ENCODE results near the gene KCNAB3. TPM values are rescaled to one million over a fixed set of nuclear protein-coding genes. Genes with fewer than 3 reads are reported as not detected.

KCNAB3 gene
- total and polyA plus RNA-seq, 4 donors = 0.38 to 1.9 (median 0.91) TPM

DNA sequence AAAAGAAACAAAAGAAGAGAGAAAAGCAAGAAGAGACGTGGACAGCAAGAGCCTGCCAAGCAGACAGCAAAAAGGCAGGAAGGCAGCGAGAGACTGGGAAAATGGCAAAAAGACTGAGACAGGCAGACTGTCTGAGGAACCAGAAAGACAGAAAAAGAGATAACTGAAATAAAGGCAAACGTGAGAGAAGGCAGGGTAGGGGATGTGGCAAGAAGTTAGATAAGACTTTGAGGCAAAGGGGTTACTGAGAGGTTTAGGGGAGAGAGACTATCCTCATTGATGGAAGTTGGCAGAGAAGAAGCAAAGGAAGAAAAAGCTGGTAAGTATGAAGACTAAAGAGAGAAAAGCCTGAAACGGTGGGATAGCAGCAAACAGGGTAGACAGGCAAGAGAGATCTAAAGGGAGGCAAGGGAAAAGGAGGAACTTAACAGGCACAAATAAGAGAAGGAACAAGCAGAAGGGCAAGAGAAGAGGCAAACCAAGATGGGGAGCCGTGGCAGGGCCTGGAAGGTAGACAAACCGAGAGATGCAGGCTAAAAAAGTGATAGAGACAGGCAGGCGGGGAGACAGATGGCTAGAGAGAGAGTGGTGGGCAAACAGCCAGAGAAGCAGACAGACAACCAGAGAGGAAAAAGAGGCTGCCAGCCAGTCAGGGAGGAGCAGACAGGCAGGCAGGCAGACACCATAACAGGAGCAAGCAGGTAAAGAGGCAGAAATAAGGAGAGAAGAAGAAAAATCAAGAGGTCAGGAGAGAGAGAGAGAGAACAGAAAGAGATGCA, 48.2 kb downstream of the KCNAB3 start:
- ATAC-seq (ENCODE audit: low FRiP score) (no peak), DNase-seq (no peak)
- Histone ChIP-seq H3K4me1 (ENCODE audit: control insufficient read depth in 1 of 2, insufficient read depth in 2 of 2, low read length in 2 of 2) (peaks cover 0 to under 1% of the 10 kb centered on the region in 2 donors), H3K9me3 (ENCODE audit: control insufficient read depth, low read length) (no peaks in the 10 kb centered on the region), H3K36me3 (ENCODE audit: control insufficient read depth in 1 of 2, insufficient read depth in 2 of 2, low read length in 1 of 2) (peaks cover 0 to 4% of the 10 kb centered on the region in 2 donors), H3K4me3 (ENCODE audit: low read length in 2 of 2) (no peak overlapping the region), H3K27ac (ENCODE audit: low read depth in 1 of 2, low read length in 2 of 2) (no peak overlapping the region), H3K27me3 (ENCODE audit: control insufficient read depth in 1 of 2, insufficient read depth in 2 of 2, low read length in 1 of 2) (no peaks in the 10 kb centered on the region)
- WGBS, 2 donors = 44 to 55% methylated on average over 7 of the region's 7 CpGs
- intact Hi-C loops (cut with DNase I) = no loop called here

DNA sequence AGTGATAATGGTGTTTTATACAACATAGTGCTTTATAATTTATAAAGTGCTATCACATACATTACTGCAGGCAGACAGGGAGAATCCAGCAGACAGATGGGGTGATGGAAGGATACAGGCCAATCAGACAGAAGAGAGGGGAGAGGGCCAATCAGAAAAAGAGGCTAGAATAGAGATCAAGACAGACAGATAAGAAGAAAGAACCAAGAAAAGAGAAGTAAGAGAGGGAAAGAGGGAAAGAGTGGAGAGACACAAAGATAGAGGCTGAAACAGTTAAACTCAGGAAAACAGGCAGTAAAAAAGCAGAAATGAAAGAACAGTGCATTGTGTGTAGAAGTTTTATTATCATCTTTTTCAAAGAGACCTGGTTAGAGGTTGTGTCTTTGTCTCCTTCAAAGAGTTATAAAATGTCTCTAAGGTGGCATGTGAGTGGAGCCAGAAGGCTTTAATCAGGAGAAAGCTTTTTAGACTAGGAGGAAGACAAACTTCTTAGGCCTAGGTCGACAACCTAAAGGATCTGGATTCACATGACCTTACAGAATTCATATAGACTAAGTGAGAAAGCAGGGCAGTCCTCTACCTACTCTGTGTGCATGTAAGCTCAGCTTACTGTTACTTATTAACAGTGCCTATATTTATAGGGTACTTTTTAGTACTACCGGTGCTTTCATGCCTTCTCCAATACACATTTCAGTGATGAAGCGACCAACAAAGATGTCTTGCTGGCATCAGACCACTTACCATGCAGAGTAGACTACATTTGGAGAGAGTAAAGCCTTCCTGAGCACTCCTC, 49.4 kb downstream of the KCNAB3 start:
- Histone ChIP-seq H3K36me3 (ENCODE audit: control insufficient read depth in 1 of 2, insufficient read depth in 2 of 2, low read length in 1 of 2) (peaks cover 0 to 4% of the 10 kb centered on the region in 2 donors), H3K27me3 (ENCODE audit: control insufficient read depth in 1 of 2, insufficient read depth in 2 of 2, low read length in 1 of 2) (no peaks in the 10 kb centered on the region), H3K9me3 (ENCODE audit: control insufficient read depth, low read length) (no peaks in the 10 kb centered on the region), H3K27ac (ENCODE audit: low read depth in 1 of 2, low read length in 2 of 2) (no peak overlapping the region), H3K4me3 (ENCODE audit: low read length in 2 of 2) (no peak overlapping the region), H3K4me1 (ENCODE audit: control insufficient read depth in 1 of 2, insufficient read depth in 2 of 2, low read length in 2 of 2) (no peaks in the 10 kb centered on the region)
- WGBS, 2 donors = 79 to 80% methylated on average over 3 of the region's 3 CpGs
- intact Hi-C loops (cut with DNase I) = no loop called here
- ATAC-seq (ENCODE audit: low FRiP score) (no peak), DNase-seq (no peak)

DNA sequence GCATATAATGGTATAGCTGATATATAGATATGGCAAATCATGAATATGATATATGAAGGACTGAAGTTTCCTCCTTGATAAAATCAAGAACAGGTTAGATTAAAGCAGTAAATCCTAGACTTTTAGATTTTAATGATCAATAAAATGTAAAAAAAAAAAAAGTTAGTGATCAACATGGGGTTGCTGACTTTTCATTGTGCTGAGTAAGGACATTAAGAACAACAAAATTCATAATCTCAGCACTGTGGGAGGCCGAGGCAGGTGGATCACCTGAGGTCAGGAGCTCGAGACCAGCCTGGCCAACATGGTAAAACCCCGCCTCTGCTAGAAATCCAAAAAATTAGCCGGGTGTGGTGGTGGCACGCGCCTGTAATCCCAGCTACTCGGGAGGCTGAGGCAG, 51.4 kb downstream of the KCNAB3 start:
- no peak for ATAC-seq (ENCODE audit: low FRiP score)
- Histone ChIP-seq H3K4me1 (ENCODE audit: control insufficient read depth in 1 of 2, insufficient read depth in 2 of 2, low read length in 2 of 2) (no peaks in the 10 kb centered on the region), H3K4me3 (ENCODE audit: low read length in 2 of 2) (no peak overlapping the region), H3K27me3 (ENCODE audit: control insufficient read depth in 1 of 2, insufficient read depth in 2 of 2, low read length in 1 of 2) (no peaks in the 10 kb centered on the region), H3K27ac (ENCODE audit: low read depth in 1 of 2, low read length in 2 of 2) (no peak overlapping the region), H3K36me3 (ENCODE audit: control insufficient read depth in 1 of 2, insufficient read depth in 2 of 2, low read length in 1 of 2) (peaks cover 3 to 4% of the 10 kb centered on the region in 2 donors), H3K9me3 (ENCODE audit: control insufficient read depth, low read length) (no peaks in the 10 kb centered on the region)
- intact Hi-C loops (cut with DNase I) = no loop called here
- no peak for DNase-seq
- 93 to 96% methylated on average over 7 of the region's 7 CpGs for WGBS, 2 donors

DNA sequence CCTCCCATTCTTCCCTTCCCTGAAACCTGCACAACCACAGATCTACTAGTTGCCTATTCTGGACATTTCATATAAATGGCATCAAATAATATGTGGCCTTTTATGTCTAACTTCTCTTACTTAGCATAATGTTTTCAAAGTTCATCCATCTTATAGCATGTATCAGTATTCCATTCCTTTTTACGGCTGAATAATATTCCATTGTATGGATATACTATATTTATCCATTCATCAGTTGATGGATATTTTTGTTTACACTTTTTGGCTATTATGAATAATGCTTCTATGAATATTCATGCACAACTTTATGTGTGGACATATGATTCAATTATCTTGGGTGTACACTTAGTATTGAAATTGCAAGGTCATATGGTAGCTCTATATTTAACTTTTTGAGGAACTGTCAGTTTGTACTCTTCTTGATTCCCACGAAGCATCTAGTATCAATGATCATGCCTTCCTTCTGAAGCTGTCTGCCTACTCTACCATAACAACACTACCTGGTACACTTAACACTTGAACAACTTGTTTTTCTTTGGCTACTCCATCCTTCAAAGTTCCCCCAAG, 53.8 kb downstream of the KCNAB3 start:
- intact Hi-C loops (cut with DNase I) = no loop called here
- H3K27me3 ChIP-seq (ENCODE audit: control insufficient read depth in 1 of 2, insufficient read depth in 2 of 2, low read length in 1 of 2) = no peaks in the 10 kb centered on the region
- no peak overlapping the region for H3K4me3 ChIP-seq (ENCODE audit: low read length in 2 of 2)
- H3K27ac ChIP-seq (ENCODE audit: low read depth in 1 of 2, low read length in 2 of 2) = no peak overlapping the region
- 86 to 89% methylated on average over 2 of the region's 2 CpGs for WGBS, 2 donors
- ATAC-seq (ENCODE audit: low FRiP score) (no peak), DNase-seq (no peak)
- H3K36me3 ChIP-seq (ENCODE audit: control insufficient read depth in 1 of 2, insufficient read depth in 2 of 2, low read length in 1 of 2) = peaks cover 3 to 4% of the 10 kb centered on the region in 2 donors
- H3K4me1 ChIP-seq (ENCODE audit: control insufficient read depth in 1 of 2, insufficient read depth in 2 of 2, low read length in 2 of 2) = no peaks in the 10 kb centered on the region
- H3K9me3 ChIP-seq (ENCODE audit: control insufficient read depth, low read length) = no peaks in the 10 kb centered on the region

DNA sequence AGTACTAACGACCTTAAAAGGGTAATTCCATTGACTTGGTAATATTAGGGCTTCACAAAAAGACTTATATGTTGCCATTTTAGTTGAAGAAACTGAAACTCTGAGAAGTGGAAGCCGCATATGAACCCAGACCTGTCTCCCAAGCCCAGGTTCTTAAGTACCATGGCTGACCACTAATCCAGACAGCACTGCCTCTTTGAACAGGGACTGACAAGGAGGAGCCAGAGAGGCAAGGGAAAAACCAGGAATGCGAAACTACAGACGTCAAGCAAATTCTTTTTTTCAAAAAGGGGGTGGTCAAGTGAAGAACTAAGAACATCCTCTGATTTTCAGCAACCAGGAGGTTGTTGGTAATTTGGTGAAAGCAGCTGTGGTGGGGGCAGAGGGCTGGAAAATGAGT, 56.6 kb downstream of the KCNAB3 start:
- Histone ChIP-seq H3K27ac (ENCODE audit: low read depth in 1 of 2, low read length in 2 of 2) (no peak overlapping the region), H3K4me3 (ENCODE audit: low read length in 2 of 2) (no peak overlapping the region), H3K27me3 (ENCODE audit: control insufficient read depth in 1 of 2, insufficient read depth in 2 of 2, low read length in 1 of 2) (no peaks in the 10 kb centered on the region), H3K36me3 (ENCODE audit: control insufficient read depth in 1 of 2, insufficient read depth in 2 of 2, low read length in 1 of 2) (peaks cover 0 to 3% of the 10 kb centered on the region in 2 donors), H3K9me3 (ENCODE audit: control insufficient read depth, low read length) (no peaks in the 10 kb centered on the region), H3K4me1 (ENCODE audit: control insufficient read depth in 1 of 2, insufficient read depth in 2 of 2, low read length in 2 of 2) (no peaks in the 10 kb centered on the region)
- ATAC-seq (ENCODE audit: low FRiP score) (no peak), DNase-seq (no peak)
- 74% methylated on average over 4 of the region's 4 CpGs for WGBS, 2 donors
- intact Hi-C loops (cut with DNase I) = no loop called here

Other genes starting within 250 kb of the KCNAB3 start
- gene TP53, start 242.4 kb downstream of the KCNAB3 start, total RNA-seq = 10 to 100 TPM; 26.8 to 45.3 TPM
- 10 to 100 TPM in 1 of 2 donors, 1 to 10 TPM in 1; 9.5 to 10.2 TPM for gene TP53, start 242.4 kb downstream of the KCNAB3 start, polyA plus RNA-seq
- gene WRAP53, start 241.4 kb downstream of the KCNAB3 start, total RNA-seq = 1 to 10 TPM; 3.6 to 4.8 TPM
- gene WRAP53, start 241.4 kb downstream of the KCNAB3 start, polyA plus RNA-seq = 1 to 10 TPM; 4.8 to 7.3 TPM
- under 1 TPM; 0.19 to 0.84 TPM for gene EFNB3, start 224.7 kb downstream of the KCNAB3 start, total RNA-seq
- under 1 TPM in 1 of 2 donors, not detected in 1; 0.15 TPM for gene EFNB3, start 224.7 kb downstream of the KCNAB3 start, polyA plus RNA-seq
- gene DNAH2, start 212.1 kb downstream of the KCNAB3 start, total RNA-seq = 1 to 10 TPM in 1 of 2 donors, under 1 TPM in 1; 0.16 to 1.6 TPM
- gene DNAH2, start 212.1 kb downstream of the KCNAB3 start, polyA plus RNA-seq = under 1 TPM in 1 of 2 donors, not detected in 1; 0.08 TPM
- gene KDM6B, start 95.6 kb downstream of the KCNAB3 start, total RNA-seq = 10 to 100 TPM; 28.2 to 44.8 TPM
- gene KDM6B, start 95.6 kb downstream of the KCNAB3 start, polyA plus RNA-seq = 1 to 10 TPM; 3.1 to 6.9 TPM
- 10 to 100 TPM; 16.0 to 28.6 TPM for gene TMEM88, start 74.8 kb downstream of the KCNAB3 start, total RNA-seq
- 1 to 10 TPM in 1 of 2 donors, not detected in 1; 4.5 TPM for gene TMEM88, start 74.8 kb downstream of the KCNAB3 start, polyA plus RNA-seq
- 10 to 100 TPM; 44.1 to 47.4 TPM for gene NAA38, start 72.3 kb downstream of the KCNAB3 start, total RNA-seq
- gene NAA38, start 72.3 kb downstream of the KCNAB3 start, polyA plus RNA-seq = 100 to 1,000 TPM; 111 to 143 TPM
- 10 to 100 TPM; 10.5 to 12.5 TPM for gene CYB5D1, start 71.9 kb downstream of the KCNAB3 start, total RNA-seq
- gene CYB5D1, start 71.9 kb downstream of the KCNAB3 start, polyA plus RNA-seq = 1 to 10 TPM; 6.1 to 8.2 TPM
- gene CHD3, start 41.1 kb downstream of the KCNAB3 start, total RNA-seq = 100 to 1,000 TPM in 1 of 2 donors, 10 to 100 TPM in 1; 73.1 to 125 TPM
- gene CHD3, start 41.1 kb downstream of the KCNAB3 start, polyA plus RNA-seq = 100 to 1,000 TPM in 1 of 2 donors, 10 to 100 TPM in 1; 88.8 to 119 TPM
- 1 to 10 TPM; 1.9 to 3.0 TPM for gene RNF227, start 13.6 kb downstream of the KCNAB3 start, total RNA-seq
- gene RNF227, start 13.6 kb downstream of the KCNAB3 start, polyA plus RNA-seq = 1 to 10 TPM in 1 of 2 donors, under 1 TPM in 1; 0.50 to 1.9 TPM
- gene TRAPPC1, start 2.1 kb upstream of the KCNAB3 start, total RNA-seq = 100 to 1,000 TPM in 1 of 2 donors, 10 to 100 TPM in 1; 70.3 to 101 TPM
- 100 to 1,000 TPM in 1 of 2 donors, 10 to 100 TPM in 1; 93.5 to 126 TPM for gene TRAPPC1, start 2.1 kb upstream of the KCNAB3 start, polyA plus RNA-seq
- 10 to 100 TPM; 18.3 to 29.2 TPM for gene CNTROB, start 2.4 kb upstream of the KCNAB3 start, total RNA-seq
- 10 to 100 TPM in 1 of 2 donors, 1 to 10 TPM in 1; 6.0 to 39.1 TPM for gene CNTROB, start 2.4 kb upstream of the KCNAB3 start, polyA plus RNA-seq
- not detected for gene GUCY2D, start 72.8 kb upstream of the KCNAB3 start, total RNA-seq
- gene GUCY2D, start 72.8 kb upstream of the KCNAB3 start, polyA plus RNA-seq = not detected
- gene ALOX15B, start 109.2 kb upstream of the KCNAB3 start, total RNA-seq = 1 to 10 TPM in 1 of 2 donors, under 1 TPM in 1; 0.15 to 1.0 TPM
- 1 to 10 TPM in 1 of 2 donors, under 1 TPM in 1; 0.26 to 2.0 TPM for gene ALOX15B, start 109.2 kb upstream of the KCNAB3 start, polyA plus RNA-seq
- not detected for gene ALOX12B, start 157.9 kb upstream of the KCNAB3 start, total RNA-seq
- gene ALOX12B, start 157.9 kb upstream of the KCNAB3 start, polyA plus RNA-seq = under 1 TPM in 1 of 2 donors, not detected in 1; 0.25 TPM
- not detected for gene ALOXE3, start 188.7 kb upstream of the KCNAB3 start, total RNA-seq
- not detected for gene ALOXE3, start 188.7 kb upstream of the KCNAB3 start, polyA plus RNA-seq
- under 1 TPM; 0.19 to 0.30 TPM for gene HES7, start 194.2 kb upstream of the KCNAB3 start, total RNA-seq
- 1 to 10 TPM in 1 of 2 donors, not detected in 1; 1.6 TPM for gene HES7, start 194.2 kb upstream of the KCNAB3 start, polyA plus RNA-seq
- gene PER1, start 222.5 kb upstream of the KCNAB3 start, total RNA-seq = 100 to 1,000 TPM; 100 to 297 TPM
- 100 to 1,000 TPM in 1 of 2 donors, 10 to 100 TPM in 1; 34.3 to 246 TPM for gene PER1, start 222.5 kb upstream of the KCNAB3 start, polyA plus RNA-seq
- gene VAMP2, start 233.1 kb upstream of the KCNAB3 start, total RNA-seq = 10 to 100 TPM; 73.4 to 80.8 TPM
- 100 to 1,000 TPM in 1 of 2 donors, 10 to 100 TPM in 1; 59.7 to 105 TPM for gene VAMP2, start 233.1 kb upstream of the KCNAB3 start, polyA plus RNA-seq
- gene TMEM107, start 246.5 kb upstream of the KCNAB3 start, total RNA-seq = 10 to 100 TPM in 1 of 2 donors, 1 to 10 TPM in 1; 8.9 to 12.3 TPM
- 10 to 100 TPM in 1 of 2 donors, 1 to 10 TPM in 1; 9.9 to 20.9 TPM for gene TMEM107, start 246.5 kb upstream of the KCNAB3 start, polyA plus RNA-seq

Measured in aorta (tissue), 5 donors.